ENCODE results near the gene CTIF.

- TF ChIP-seq YY1 (IDR thresholded peaks at IDR 0.05; ENCODE audit: low read depth) (peak; percentile 83), TEAD4 (IDR thresholded peaks at IDR 0.05) (no peak), TAF1 (IDR thresholded peaks at IDR 0.05; ENCODE audit: low read depth) (no peak), EP300 (IDR thresholded peaks at IDR 0.05; ENCODE audit: borderline replicate concordance) (no peak), CEBPB (IDR thresholded peaks at IDR 0.05) (no peak), MAX (IDR thresholded peaks at IDR 0.05) (no peak), NFIC (IDR thresholded peaks at IDR 0.05) (no peak), ZBTB7A (IDR thresholded peaks at IDR 0.05; ENCODE audit: low read depth) (peak; percentile 87)
- TF ChIP-seq, protein P1, sequence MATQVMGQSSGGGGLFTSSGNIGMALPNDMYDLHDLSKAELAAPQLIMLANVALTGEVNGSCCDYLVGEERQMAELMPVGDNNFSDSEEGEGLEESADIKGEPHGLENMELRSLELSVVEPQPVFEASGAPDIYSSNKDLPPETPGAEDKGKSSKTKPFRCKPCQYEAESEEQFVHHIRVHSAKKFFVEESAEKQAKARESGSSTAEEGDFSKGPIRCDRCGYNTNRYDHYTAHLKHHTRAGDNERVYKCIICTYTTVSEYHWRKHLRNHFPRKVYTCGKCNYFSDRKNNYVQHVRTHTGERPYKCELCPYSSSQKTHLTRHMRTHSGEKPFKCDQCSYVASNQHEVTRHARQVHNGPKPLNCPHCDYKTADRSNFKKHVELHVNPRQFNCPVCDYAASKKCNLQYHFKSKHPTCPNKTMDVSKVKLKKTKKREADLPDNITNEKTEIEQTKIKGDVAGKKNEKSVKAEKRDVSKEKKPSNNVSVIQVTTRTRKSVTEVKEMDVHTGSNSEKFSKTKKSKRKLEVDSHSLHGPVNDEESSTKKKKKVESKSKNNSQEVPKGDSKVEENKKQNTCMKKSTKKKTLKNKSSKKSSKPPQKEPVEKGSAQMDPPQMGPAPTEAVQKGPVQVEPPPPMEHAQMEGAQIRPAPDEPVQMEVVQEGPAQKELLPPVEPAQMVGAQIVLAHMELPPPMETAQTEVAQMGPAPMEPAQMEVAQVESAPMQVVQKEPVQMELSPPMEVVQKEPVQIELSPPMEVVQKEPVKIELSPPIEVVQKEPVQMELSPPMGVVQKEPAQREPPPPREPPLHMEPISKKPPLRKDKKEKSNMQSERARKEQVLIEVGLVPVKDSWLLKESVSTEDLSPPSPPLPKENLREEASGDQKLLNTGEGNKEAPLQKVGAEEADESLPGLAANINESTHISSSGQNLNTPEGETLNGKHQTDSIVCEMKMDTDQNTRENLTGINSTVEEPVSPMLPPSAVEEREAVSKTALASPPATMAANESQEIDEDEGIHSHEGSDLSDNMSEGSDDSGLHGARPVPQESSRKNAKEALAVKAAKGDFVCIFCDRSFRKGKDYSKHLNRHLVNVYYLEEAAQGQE (IDR thresholded peaks at IDR 0.05; ENCODE audit: low read depth): no peak
Observed at GRCh38 chr18:48676756-48677368, 138.0 kb downstream of the CTIF start.
